Spleen (tissue), 11 donors: ENCODE data around the gene COCH. TPM values are rescaled to one million over a fixed set of nuclear protein-coding genes. Genes with fewer than 3 reads are reported as not detected.
"Not testable (repeated sequence)": the region's sequence is repeated elsewhere in the genome, so short reads cannot be mapped to it uniquely, and the experiment has no call there.

Experiments used
- DNase-seq: peaks from one replicate; pipeline ENCODE4 v3.0.0-alpha.2; 2020
- H3K27ac ChIP-seq, 8 donors: fragments of 200-600 bp; sonication (generic) in 7 of 8; 1 replicate in 4 of 8; 2 replicates in 4 of 8; pipeline versions ENCODE4 v1.5.0 to v1.8.0; 2016 to 2021; ENCODE audit warnings: inconsistent platforms in 4 of 8, mild to moderate bottlenecking in 4 of 8, moderate library complexity in 1 of 8
- H3K27me3 ChIP-seq, 7 donors: fragments of 200-600 bp; sonication (generic) in 6 of 7; replicated peaks in 1 of 7; 1 replicate in 4 of 7; 2 replicates in 3 of 7; pipeline versions ENCODE4 v1.5.0 to v1.8.0; 2016 to 2021; ENCODE audit warnings: inconsistent platforms in 3 of 7, mild to moderate bottlenecking in 1 of 7
- H3K36me3 ChIP-seq, 6 donors: fragments of 200-600 bp; sonication (generic) in 5 of 6; 1 replicate in 4 of 6; 2 replicates in 2 of 6; pipeline versions ENCODE4 v1.5.0 to v1.8.0; 2016 to 2021; ENCODE audit warnings: inconsistent platforms in 2 of 6
- H3K4me1 ChIP-seq, 6 donors: fragments of 200-600 bp; sonication (generic) in 5 of 6; 1 replicate in 3 of 6; 2 replicates in 3 of 6; pipeline versions ENCODE4 v1.5.0 to v1.8.0; 2016 to 2021; ENCODE audit warnings: inconsistent platforms in 3 of 6
- H3K4me3 ChIP-seq, 8 donors: fragments of 200-600 bp; sonication (generic) in 7 of 8; 1 replicate in 4 of 8; 2 replicates in 4 of 8; pipeline versions ENCODE4 v1.5.0 to v1.8.0; 2016 to 2021; ENCODE audit warnings: inconsistent platforms in 4 of 8, mild to moderate bottlenecking in 4 of 8, moderate library complexity in 2 of 8
- H3K9me3 ChIP-seq, 8 donors: fragments of 200-600 bp; sonication (generic) in 7 of 8; 1 replicate in 4 of 8; 2 replicates in 4 of 8; pipeline versions ENCODE4 v1.5.0 to v1.8.0; 2016 to 2021; ENCODE audit warnings: inconsistent platforms in 4 of 8
- POLR2A ChIP-seq, 3 donors: fragments of 450-650 bp; IDR thresholded peaks; one replicate each; pipeline ENCODE4 v1.5.1; 2017; ENCODE audit warnings: antibody characterized with exemption in 3 of 3, mild to moderate bottlenecking in 1 of 3
- POLR2AphosphoS5 ChIP-seq, 3 donors: sonication (generic); formaldehyde crosslinking; IDR thresholded peaks; one replicate each; pipeline ENCODE4 v1.5.1; 2017; ENCODE audit warnings: antibody characterized with exemption in 3 of 3
- WGBS, 5 donors: extraction: QIAGEN DNeasy Blood & Tissue Kit in 3 of 5; methylation state at CpG; one replicate each; pipeline versions ENCODE4 v1.1.5 to v1.1.7; 2013 to 2018; 5-methylcytosine and 5-hydroxymethylcytosine counted together
- intact Hi-C: fragments of 100-400 bp; cut with DNase I; formaldehyde crosslinking; loops from one replicate; pipeline ENCODE4 v1.15.0; 2023; ENCODE audit warnings: low total_unique reads
- polyA plus RNA-seq, 3 donors: library from polyadenylated mRNA; stranded (reverse); fragments of 200-250 nt; gene quantifications; one replicate each; pipeline ENCODE4 v1.2.1, GENCODE V29; 2013
- total RNA-seq, 7 donors: library from RNA; depleted of rRNA in 3 of 7; stranded (reverse); fragments of >200 nt in 3 of 7; fragmentation: NEBNext Ultra II Directional in 4 of 7; extraction: Animal tissue kit (Norgen Biotek cat#: 25700) in 4 of 7; gene quantifications; one replicate each; pipeline versions ENCODE4 v1.1.0 to v1.2.1, GENCODE V29; 2016 to 2021
- TF ChIP-seq, protein P1 (sequence below), 11 experiments: fragments of 200-600 bp in 7 of 11; fragments of 450-650 bp in 4 of 11; sonication (generic) in 4 of 11; IDR thresholded peaks in 8 of 11; conservative IDR thresholded peaks in 3 of 11; 1 replicate in 7 of 11; 2 replicates in 4 of 11; pipeline versions ENCODE4 v1.4.0 to v1.8.0; 2016 to 2021; ENCODE audit warnings: antibody characterized with exemption in 11 of 11, inconsistent platforms in 4 of 11, mild to moderate bottlenecking in 1 of 11
- donor health status: healthy with polysubstance abuse.
- donor health status: DM: no; HTN: no; CAD: no; lungs with moderate emphysema.
- donor health status: DM: no; HTN: no; CAD: no.
- donor health status: Bipolar disorder and iron deficiency.
- donor health status: healthy.
- donor health status: DM: no; HTN: no; CAD: no.
- donor health status: DM: yes; HTN: yes; CAD: no.

COCH gene
- total and polyA plus RNA-seq, 10 donors: 1.0 to 7.0 (median 2.2) TPM

- H3K27ac ChIP-seq: no peak overlapping the region
- H3K4me1 ChIP-seq: peaks cover 0 to 3% (median 0%) of the 10 kb centered on the region in 6 donors
- H3K27me3 ChIP-seq: no peaks in the 10 kb centered on the region
- no peaks in the 10 kb centered on the region for H3K9me3 ChIP-seq
- no peak for DNase-seq
- H3K4me3 ChIP-seq: no peak overlapping the region
- TF ChIP-seq, protein P1, sequence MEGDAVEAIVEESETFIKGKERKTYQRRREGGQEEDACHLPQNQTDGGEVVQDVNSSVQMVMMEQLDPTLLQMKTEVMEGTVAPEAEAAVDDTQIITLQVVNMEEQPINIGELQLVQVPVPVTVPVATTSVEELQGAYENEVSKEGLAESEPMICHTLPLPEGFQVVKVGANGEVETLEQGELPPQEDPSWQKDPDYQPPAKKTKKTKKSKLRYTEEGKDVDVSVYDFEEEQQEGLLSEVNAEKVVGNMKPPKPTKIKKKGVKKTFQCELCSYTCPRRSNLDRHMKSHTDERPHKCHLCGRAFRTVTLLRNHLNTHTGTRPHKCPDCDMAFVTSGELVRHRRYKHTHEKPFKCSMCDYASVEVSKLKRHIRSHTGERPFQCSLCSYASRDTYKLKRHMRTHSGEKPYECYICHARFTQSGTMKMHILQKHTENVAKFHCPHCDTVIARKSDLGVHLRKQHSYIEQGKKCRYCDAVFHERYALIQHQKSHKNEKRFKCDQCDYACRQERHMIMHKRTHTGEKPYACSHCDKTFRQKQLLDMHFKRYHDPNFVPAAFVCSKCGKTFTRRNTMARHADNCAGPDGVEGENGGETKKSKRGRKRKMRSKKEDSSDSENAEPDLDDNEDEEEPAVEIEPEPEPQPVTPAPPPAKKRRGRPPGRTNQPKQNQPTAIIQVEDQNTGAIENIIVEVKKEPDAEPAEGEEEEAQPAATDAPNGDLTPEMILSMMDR (IDR thresholded peaks at IDR 0.05 in 8 of 11, conservative IDR thresholded peaks at IDR 0.05 in 3 of 11): no peak
- TF ChIP-seq POLR2AphosphoS5 (IDR thresholded peaks at IDR 0.05) (no peak), POLR2A (IDR thresholded peaks at IDR 0.05) (no peak)
- peaks cover 3 to 86% (median 23%) of the 10 kb centered on the region in 6 donors for H3K36me3 ChIP-seq
- intact Hi-C loops: no loop called here
Observed at GRCh38 chr14:30896435-30896834, 22.1 kb downstream of the COCH start.

DNA sequence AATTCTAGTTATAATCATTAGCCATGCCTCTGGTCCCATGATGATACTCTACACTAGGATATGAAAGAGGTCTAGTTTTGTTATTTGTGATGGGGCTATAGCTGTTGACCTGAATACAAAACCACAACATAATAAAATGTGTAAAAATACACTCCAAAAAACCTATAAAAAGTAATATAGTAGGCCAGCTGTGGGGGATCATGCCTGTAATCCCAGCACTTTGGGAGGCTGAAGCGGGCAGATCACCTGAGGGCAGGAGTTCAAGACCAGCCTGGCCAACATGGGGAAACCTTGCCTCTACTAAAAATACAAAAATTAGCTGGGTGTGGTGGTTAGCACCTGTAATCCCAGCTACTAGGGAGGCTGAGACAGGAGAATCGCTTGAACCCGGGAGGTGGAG lies 22.8 kb downstream of the COCH start:
- H3K9me3 ChIP-seq, H3K27me3 ChIP-seq, H3K4me3 ChIP-seq, H3K4me1 ChIP-seq, H3K27ac ChIP-seq, intact Hi-C loops, DNase-seq: not testable (repeated sequence)
- peaks cover 3 to 93% (median 25%) of the 10 kb centered on the region in 6 donors for H3K36me3 ChIP-seq
- 67 to 100% (median 87%) methylated on average over 3 of the region's 3 CpGs for WGBS, 5 donors

GRCh38 chr14:30903285-30904124 lies 29.1 kb downstream of the COCH start:
- WGBS, 5 donors: 96 to 98% (median 97%) methylated on average over 2 of the region's 2 CpGs
- Histone ChIP-seq H3K27me3 (no peaks in the 10 kb centered on the region), H3K4me3 (no peak overlapping the region), H3K9me3 (no peaks in the 10 kb centered on the region), H3K4me1 (peaks cover 0 to 4% (median 0%) of the 10 kb centered on the region in 6 donors), H3K27ac (no peak overlapping the region), H3K36me3 (peaks cover 0 to 93% (median 27%) of the 10 kb centered on the region in 6 donors)
- TF ChIP-seq POLR2AphosphoS5 (IDR thresholded peaks at IDR 0.05) (no peak), POLR2A (IDR thresholded peaks at IDR 0.05) (no peak)
- TF ChIP-seq, protein P1 (IDR thresholded peaks at IDR 0.05 in 8 of 11, conservative IDR thresholded peaks at IDR 0.05 in 3 of 11): no peak
- intact Hi-C loops: no loop called here
- no peak for DNase-seq

DNA sequence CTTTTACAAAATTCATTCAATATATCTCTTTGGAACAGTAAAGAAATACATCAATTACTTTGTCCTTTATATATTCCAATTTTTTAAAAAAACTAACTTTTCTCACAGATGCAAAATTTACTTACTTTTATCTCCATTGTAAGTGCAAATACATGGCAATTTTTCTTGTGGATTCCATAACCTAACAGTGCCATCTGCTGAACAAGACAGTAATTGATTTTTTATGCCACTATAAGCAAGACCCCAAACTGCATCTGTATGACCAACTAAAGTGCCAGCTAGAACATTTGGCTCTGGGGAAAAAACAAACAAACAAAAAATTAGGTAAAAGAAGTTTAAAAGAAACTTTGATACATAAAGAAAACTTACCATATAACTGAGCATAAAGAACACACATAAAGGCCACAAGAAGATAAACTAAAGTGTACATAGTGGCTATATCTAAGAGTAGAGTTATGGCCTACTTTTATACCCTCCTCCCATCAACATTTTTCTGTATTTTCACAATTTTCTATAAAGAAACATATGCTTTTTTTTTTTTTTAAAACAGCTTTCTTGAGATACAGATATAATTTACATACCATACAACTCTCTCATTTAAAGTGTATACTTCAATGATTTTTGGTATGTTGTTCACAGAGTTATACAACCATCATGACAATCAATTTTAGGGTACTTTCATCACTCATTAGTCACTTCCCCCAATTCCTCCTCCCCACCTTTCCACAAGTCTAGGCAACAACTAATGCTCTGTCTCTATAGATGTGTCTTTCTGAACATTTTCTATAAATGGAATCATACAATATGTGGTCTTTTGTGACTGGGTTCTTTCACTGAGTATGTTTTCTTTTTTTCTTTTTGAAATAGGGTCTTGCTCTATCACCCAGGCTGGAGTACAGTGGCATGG lies 32.6 kb downstream of the COCH start:
- H3K36me3 ChIP-seq: peaks cover 0 to 94% (median 37%) of the 10 kb centered on the region in 6 donors
- no peak for DNase-seq
- no peak overlapping the region for H3K27ac ChIP-seq
- no peak overlapping the region for H3K4me3 ChIP-seq
- TF ChIP-seq POLR2A (IDR thresholded peaks at IDR 0.05): no peak
- TF ChIP-seq, protein P1 (IDR thresholded peaks at IDR 0.05 in 8 of 11, conservative IDR thresholded peaks at IDR 0.05 in 3 of 11): peak in 3 of 11 experiments; percentile 9 to 21 (median 11)
- no peaks in the 10 kb centered on the region for H3K27me3 ChIP-seq
- H3K4me1 ChIP-seq: peaks cover 0 to 5% (median 0%) of the 10 kb centered on the region in 6 donors
- no peaks in the 10 kb centered on the region for H3K9me3 ChIP-seq
- intact Hi-C loops: loop anchor here (5.0 kb wide), 1 partner anchor 250 kb away; no protein-coding TSS in a partner anchor
